Keratinocyte (primary cell): Measurements from ENCODE around the gene NAXD. TPM values are rescaled to one million over a fixed set of nuclear protein-coding genes. Genes with fewer than 3 reads are reported as not detected.

Source experiments
- DNase-seq: peaks from one replicate; pipeline ENCODE4 v3.0.0-alpha.2; 2011; ENCODE audit warnings: low read depth, missing footprints, low spot score
- FAIRE-seq: peaks from 2 replicates; lab custom pipeline; 2011; peaks lifted over from hg19 to GRCh38; lab: Jason Lieb, UNC
- H2AFZ ChIP-seq: 2 replicates; pipeline ENCODE4 v1.6.0; 2012; ENCODE audit warnings: low read length, control low read depth, inconsistent platforms; ENCODE audit not compliant: control insufficient read depth
- H3K27ac ChIP-seq: 2 replicates; pipeline ENCODE4 v1.5.1; 2011; ENCODE audit warnings: low read length; ENCODE audit not compliant: control insufficient read depth, insufficient read depth
- H3K27me3 ChIP-seq: 3 replicates; pipeline ENCODE4 v1.6.0; 2011; ENCODE audit warnings: low read length; ENCODE audit not compliant: control insufficient read depth, insufficient read depth; ENCODE audit errors: extremely low read depth
- H3K36me3 ChIP-seq, 2 experiments: 2 replicates in 1 of 2; 3 replicates in 1 of 2; pipeline ENCODE4 v1.5.1; 2011; ENCODE audit warnings: low read length in 2 of 2, mild to moderate bottlenecking in 1 of 2; ENCODE audit not compliant: control insufficient read depth in 2 of 2, insufficient read depth in 2 of 2; ENCODE audit errors: extremely low read depth in 1 of 2
- H3K4me1 ChIP-seq: 3 replicates; pipeline ENCODE4 v1.5.1; 2011; ENCODE audit warnings: low read length; ENCODE audit not compliant: control insufficient read depth, insufficient read depth; ENCODE audit errors: extremely low read depth
- H3K4me2 ChIP-seq: 3 replicates; pipeline ENCODE4 v1.6.0; 2011; ENCODE audit warnings: low read depth, low read length; ENCODE audit not compliant: control insufficient read depth, insufficient read depth; ENCODE audit errors: extremely low read depth
- H3K4me3 ChIP-seq, 3 experiments: fragments of 200-600 bp in 1 of 3; sonication (generic) in 1 of 3; 2 replicates in 2 of 3; 3 replicates in 1 of 3; pipeline ENCODE4 v1.5.1; 2011 to 2016; ENCODE audit warnings: low read length in 3 of 3, mild to moderate bottlenecking in 3 of 3, control low read depth in 2 of 3, inconsistent platforms in 1 of 3, low read depth in 1 of 3, mixed read lengths in 1 of 3, mixed run types in 1 of 3, moderate library complexity in 1 of 3; ENCODE audit not compliant: control insufficient read depth in 2 of 3, insufficient read depth in 2 of 3; ENCODE audit errors: extremely low read depth in 1 of 3
- H3K79me2 ChIP-seq: 2 replicates; pipeline ENCODE4 v1.6.0; 2012; ENCODE audit warnings: low read length; ENCODE audit not compliant: control insufficient read depth, insufficient read depth
- H3K9ac ChIP-seq: 3 replicates; pipeline ENCODE4 v1.6.0; 2011; ENCODE audit warnings: low read length; ENCODE audit not compliant: control insufficient read depth, insufficient read depth; ENCODE audit errors: extremely low read depth
- H3K9me1 ChIP-seq: 3 replicates; pipeline ENCODE4 v1.6.0; 2011; ENCODE audit warnings: low read length; ENCODE audit not compliant: control insufficient read depth, insufficient read depth; ENCODE audit errors: extremely low read depth
- H3K9me3 ChIP-seq: 2 replicates; pipeline ENCODE4 v1.5.1; 2012; ENCODE audit warnings: low read depth, low read length; ENCODE audit not compliant: control insufficient read depth
- H4K20me1 ChIP-seq: 3 replicates; pipeline ENCODE4 v1.6.0; 2011; ENCODE audit warnings: low read length; ENCODE audit not compliant: control insufficient read depth, insufficient read depth; ENCODE audit errors: extremely low read depth
- CTCF ChIP-seq, 3 experiments: IDR thresholded peaks in 1 of 3; conservative IDR thresholded peaks in 1 of 3; optimal IDR thresholded peaks in 1 of 3; 2 replicates in 2 of 3; 3 replicates in 1 of 3; pipeline versions ENCODE3 to v1.5.1; 2011; ENCODE audit warnings: low read length in 3 of 3, mild to moderate bottlenecking in 3 of 3, moderate library complexity in 2 of 3, control low read depth in 1 of 3, inconsistent platforms in 1 of 3; ENCODE audit not compliant: insufficient read depth in 2 of 3; ENCODE audit errors: extremely low read depth in 1 of 3
- EZH2 ChIP-seq: IDR thresholded peaks from one replicate; pipeline ENCODE4 v1.6.1; 2012; ENCODE audit warnings: inconsistent platforms, mild to moderate bottlenecking, low read length, moderate library complexity
- dilution Hi-C: fragments of 300-500 bp; cut with MboI; formaldehyde crosslinking; loops from one replicate; pipeline ENCODE4 v1.7.0; 2020; ENCODE audit warnings: low sequenced_read_pairs; ENCODE audit not compliant: extremely low pct_ligation_motif_present
- polyA plus RNA-seq, 5 experiments: library from polyadenylated mRNA; depleted of rRNA in 3 of 5; stranded (reverse) in 3 of 5; stranded (forward) in 1 of 5; unstranded in 1 of 5; fragments of >200 nt; gene quantifications; 1 replicate in 1 of 5; 2 replicates in 3 of 5; 3 replicates in 1 of 5; pipeline versions ENCODE4 v1.2.1 to v1.2.3, GENCODE V29; 2011 to 2012; ENCODE audit warnings: missing spikeins in 2 of 5, low read depth in 1 of 5, low replicate concordance in 1 of 5

The NAXD gene
- polyA plus RNA-seq, 1 donor (not counting 4 experiments of a cell fraction or from before 2014, with no cell fraction given): 18.0 TPM

GRCh38 chr13:110646442-110647364 lies 31.4 kb downstream of the NAXD start:
- DNase-seq: no peak
- H4K20me1 ChIP-seq: peaks cover 5% of the 10 kb centered on the region
- H3K36me3 ChIP-seq: peaks cover 22 to 38% of the 10 kb centered on the region in 2 experiments
- no peak overlapping the region for H3K4me2 ChIP-seq
- TF ChIP-seq EZH2 (no peak), CTCF (optimal IDR thresholded peaks at IDR 0.05 in 1 of 3, IDR thresholded peaks at IDR 0.05 in 1 of 3, conservative IDR thresholded peaks at IDR 0.05 in 1 of 3; ENCODE audit: extremely low read depth in 1 of 3, insufficient read depth in 2 of 3, low read length in 3 of 3) (no peak)
- H3K9me1 ChIP-seq: no peaks in the 10 kb centered on the region
- H2AFZ ChIP-seq: no peak overlapping the region
- no peak overlapping the region for H3K27ac ChIP-seq
- H3K79me2 ChIP-seq: no peaks in the 10 kb centered on the region
- no peaks in the 10 kb centered on the region for H3K27me3 ChIP-seq
- H3K9me3 ChIP-seq: no peaks in the 10 kb centered on the region
- dilution Hi-C loops: no loop called here
- H3K9ac ChIP-seq: no peak overlapping the region
- no peak overlapping the region for H3K4me3 ChIP-seq
- H3K4me1 ChIP-seq: no peaks in the 10 kb centered on the region
- no peak for FAIRE-seq

- Histone ChIP-seq H3K9ac (no peak overlapping the region), H2AFZ (no peak overlapping the region), H3K36me3 (peaks cover 24 to 37% of the 10 kb centered on the region in 2 experiments), H3K27me3 (no peaks in the 10 kb centered on the region), H3K4me2 (no peak overlapping the region), H3K27ac (no peak overlapping the region), H3K9me3 (no peaks in the 10 kb centered on the region), H4K20me1 (peaks cover 5% of the 10 kb centered on the region), H3K4me3 (no peak overlapping the region), H3K9me1 (no peaks in the 10 kb centered on the region), H3K4me1 (no peaks in the 10 kb centered on the region), H3K79me2 (no peaks in the 10 kb centered on the region)
- DNase-seq: no peak
- dilution Hi-C loops: no loop called here
- no peak for FAIRE-seq
- no peak for TF ChIP-seq EZH2
- no peak for TF ChIP-seq CTCF (optimal IDR thresholded peaks at IDR 0.05 in 1 of 3, IDR thresholded peaks at IDR 0.05 in 1 of 3, conservative IDR thresholded peaks at IDR 0.05 in 1 of 3; ENCODE audit: extremely low read depth in 1 of 3, insufficient read depth in 2 of 3, low read length in 3 of 3)
These were observed 32.0 kb downstream of the NAXD start for GRCh38 chr13:110647365-110647737.
